RWPE1 (cell line): ENCODE measurements around the gene PROC.

Experiments used
- CTCF ChIA-PET: fragments of 350-600 bp; sonication (Branson Sonifier 250); formaldehyde crosslinking; extraction: SDS; loops from one replicate; lab custom pipeline; 2021; lab: Yijun Ruan, JAX
- POLR2A ChIA-PET: fragments of 400-600 bp; formaldehyde crosslinking; extraction: SDS; loops from one replicate; lab custom pipeline; 2020; ENCODE audit warnings: antibody characterized with exemption; ENCODE audit not compliant: low non-redundant PET; lab: Yijun Ruan, JAX
- DNase-seq: peaks from one replicate; pipeline ENCODE4 v3.0.0; 2012; ENCODE audit warnings: low spot score
- H3K27ac ChIP-seq: fragments of 450-650 bp; 2 replicates; pipeline ENCODE4 v1.5.1; 2017
- CTCF ChIP-seq: fragments of 450-650 bp; conservative IDR thresholded peaks from 2 replicates; pipeline ENCODE4 v1.5.1; 2017; ENCODE audit warnings: low read depth, mild to moderate bottlenecking

The PROC gene

DNA sequence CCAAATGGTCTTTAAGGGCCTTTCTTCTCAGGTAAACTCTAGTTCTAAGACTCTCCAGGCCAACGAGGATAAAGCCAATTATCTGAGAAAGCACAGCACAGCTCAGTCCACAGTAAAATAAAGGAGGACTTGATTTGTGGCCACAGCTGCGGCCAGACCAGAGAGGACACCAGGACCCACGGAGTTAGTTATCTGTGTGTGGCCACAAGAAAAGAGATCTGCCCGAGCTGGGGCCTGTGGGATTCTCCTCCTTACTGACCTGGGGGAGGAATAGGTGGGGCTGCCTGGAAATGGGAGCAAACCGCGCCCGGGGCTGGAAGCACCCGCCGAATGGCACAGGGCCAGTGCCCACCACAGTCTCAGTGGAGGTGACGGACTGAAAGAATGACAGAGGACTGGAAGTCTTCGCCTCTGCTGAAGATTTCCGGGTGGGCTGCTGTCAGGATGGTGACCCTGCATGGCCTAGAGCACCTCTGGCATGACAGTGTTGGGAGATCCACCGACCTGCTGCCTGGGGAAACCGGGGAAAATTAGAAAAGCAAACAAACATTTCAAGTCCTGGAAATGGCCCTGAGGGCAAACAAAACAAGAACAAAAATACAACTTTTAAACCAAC lies 13.3 kb downstream of the PROC start:
- TF ChIP-seq CTCF = no peak
- ChIA-PET CTCF (no interaction called here), POLR2A (no interaction called here)
- DNase-seq = no peak
- H3K27ac ChIP-seq = no peak overlapping the region

- ChIA-PET POLR2A (no interaction called here), CTCF (no interaction called here)
- no peak for DNase-seq
- no peak overlapping the region for H3K27ac ChIP-seq
- TF ChIP-seq CTCF = no peak
Measured at GRCh38 chr2:127434515-127434914, 16.3 kb downstream of the PROC start.

DNA sequence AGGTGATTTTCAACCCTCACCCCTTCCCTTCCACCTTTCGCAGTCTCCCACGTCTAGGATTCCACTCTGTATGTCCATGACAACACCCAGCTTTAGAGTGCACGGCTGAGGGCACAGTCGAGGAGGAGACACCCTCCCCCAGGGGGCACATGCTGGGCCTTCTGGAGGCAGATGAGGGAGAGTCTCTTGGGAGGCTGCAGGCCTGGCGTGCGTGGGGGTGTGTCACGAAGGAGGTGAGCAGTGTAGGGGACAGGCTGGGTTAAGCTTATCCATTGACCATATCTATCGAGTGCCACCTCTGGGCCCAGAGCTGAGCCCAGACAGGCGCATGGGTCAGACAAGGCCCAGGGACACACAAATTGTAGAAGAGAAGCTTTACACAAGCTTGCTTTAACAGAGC lies 18.8 kb downstream of the PROC start:
- ChIA-PET POLR2A (no interaction called here), CTCF (interaction anchor here (0.6 to 1.1 kb wide), 2 partner anchors 11 to 42 kb away, joined by 4 to 5 read pairs; no protein-coding TSS in a partner anchor)
- no peak overlapping the region for H3K27ac ChIP-seq
- DNase-seq = no peak
- TF ChIP-seq CTCF = no peak

GRCh38 chr2:127437781-127438726 lies 19.8 kb downstream of the PROC start:
- no peak for DNase-seq
- no peak overlapping the region for H3K27ac ChIP-seq
- POLR2A ChIA-PET = no interaction called here
- no peak for TF ChIP-seq CTCF
- CTCF ChIA-PET = interaction anchor here (0.6 to 1.1 kb wide), 2 partner anchors 10 to 41 kb away, joined by 4 to 5 read pairs; no protein-coding TSS in a partner anchor

DNA sequence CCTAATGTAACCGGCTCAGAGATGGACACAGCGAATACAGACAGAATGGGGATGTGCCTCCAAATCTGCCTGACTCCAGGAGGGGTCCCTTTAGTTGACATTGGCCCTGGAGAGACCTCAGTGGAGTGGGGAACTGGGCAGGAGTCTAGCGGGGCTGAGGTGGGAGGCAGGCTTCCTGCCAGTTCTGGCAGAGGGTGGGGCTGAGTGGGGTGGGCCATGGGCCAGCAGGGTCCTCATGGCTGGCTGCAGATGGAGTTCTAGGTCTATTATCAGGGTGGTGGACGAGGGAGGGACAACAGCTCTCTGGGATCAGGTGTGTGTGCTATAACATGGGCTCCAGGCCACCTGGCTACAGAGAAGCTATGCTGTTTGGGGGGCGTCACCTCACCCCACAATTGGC lies 21.1 kb downstream of the PROC start:
- no peak for DNase-seq
- CTCF ChIA-PET = no interaction called here
- no peak for TF ChIP-seq CTCF
- POLR2A ChIA-PET = no interaction called here
- no peak overlapping the region for H3K27ac ChIP-seq

GRCh38 chr2:127448526-127448925 lies 30.3 kb downstream of the PROC start:
- CTCF ChIA-PET = interaction anchor here (0.5 kb wide), 1 partner anchor 78 kb away, joined by 3 read pairs; no protein-coding TSS in a partner anchor
- no peak for DNase-seq
- no peak overlapping the region for H3K27ac ChIP-seq
- TF ChIP-seq CTCF = no peak
- POLR2A ChIA-PET = no interaction called here
